Ishikawa (cell line): ENCODE data around the gene PID1.

Source experiments
- CREB1 ChIP-seq: IDR thresholded peaks from 2 replicates; pipeline ENCODE4 v1.6.1; 2012; ENCODE audit warnings: low read depth
- NFIC ChIP-seq: IDR thresholded peaks from 2 replicates; pipeline ENCODE4 v1.6.1; 2012
- RAD21 ChIP-seq: IDR thresholded peaks from 2 replicates; pipeline ENCODE4 v1.6.1; 2012; ENCODE audit warnings: low read depth
- TAF1 ChIP-seq: IDR thresholded peaks from 2 replicates; pipeline ENCODE4 v1.6.1; 2012; ENCODE audit warnings: low read depth, mild to moderate bottlenecking
- TF ChIP-seq, protein P1 (sequence below): IDR thresholded peaks from 2 replicates; pipeline ENCODE4 v1.6.1; 2012
- TF ChIP-seq, protein P2 (sequence below): IDR thresholded peaks from 2 replicates; pipeline ENCODE4 v1.6.1; 2012; ENCODE audit warnings: low read depth, mild to moderate bottlenecking

- TF ChIP-seq, protein P1, sequence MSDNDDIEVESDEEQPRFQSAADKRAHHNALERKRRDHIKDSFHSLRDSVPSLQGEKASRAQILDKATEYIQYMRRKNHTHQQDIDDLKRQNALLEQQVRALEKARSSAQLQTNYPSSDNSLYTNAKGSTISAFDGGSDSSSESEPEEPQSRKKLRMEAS: no peak
- TF ChIP-seq RAD21: no peak
- no peak for TF ChIP-seq TAF1
- TF ChIP-seq NFIC: no peak
- TF ChIP-seq CREB1: no peak
- TF ChIP-seq, protein P2, sequence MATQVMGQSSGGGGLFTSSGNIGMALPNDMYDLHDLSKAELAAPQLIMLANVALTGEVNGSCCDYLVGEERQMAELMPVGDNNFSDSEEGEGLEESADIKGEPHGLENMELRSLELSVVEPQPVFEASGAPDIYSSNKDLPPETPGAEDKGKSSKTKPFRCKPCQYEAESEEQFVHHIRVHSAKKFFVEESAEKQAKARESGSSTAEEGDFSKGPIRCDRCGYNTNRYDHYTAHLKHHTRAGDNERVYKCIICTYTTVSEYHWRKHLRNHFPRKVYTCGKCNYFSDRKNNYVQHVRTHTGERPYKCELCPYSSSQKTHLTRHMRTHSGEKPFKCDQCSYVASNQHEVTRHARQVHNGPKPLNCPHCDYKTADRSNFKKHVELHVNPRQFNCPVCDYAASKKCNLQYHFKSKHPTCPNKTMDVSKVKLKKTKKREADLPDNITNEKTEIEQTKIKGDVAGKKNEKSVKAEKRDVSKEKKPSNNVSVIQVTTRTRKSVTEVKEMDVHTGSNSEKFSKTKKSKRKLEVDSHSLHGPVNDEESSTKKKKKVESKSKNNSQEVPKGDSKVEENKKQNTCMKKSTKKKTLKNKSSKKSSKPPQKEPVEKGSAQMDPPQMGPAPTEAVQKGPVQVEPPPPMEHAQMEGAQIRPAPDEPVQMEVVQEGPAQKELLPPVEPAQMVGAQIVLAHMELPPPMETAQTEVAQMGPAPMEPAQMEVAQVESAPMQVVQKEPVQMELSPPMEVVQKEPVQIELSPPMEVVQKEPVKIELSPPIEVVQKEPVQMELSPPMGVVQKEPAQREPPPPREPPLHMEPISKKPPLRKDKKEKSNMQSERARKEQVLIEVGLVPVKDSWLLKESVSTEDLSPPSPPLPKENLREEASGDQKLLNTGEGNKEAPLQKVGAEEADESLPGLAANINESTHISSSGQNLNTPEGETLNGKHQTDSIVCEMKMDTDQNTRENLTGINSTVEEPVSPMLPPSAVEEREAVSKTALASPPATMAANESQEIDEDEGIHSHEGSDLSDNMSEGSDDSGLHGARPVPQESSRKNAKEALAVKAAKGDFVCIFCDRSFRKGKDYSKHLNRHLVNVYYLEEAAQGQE: no peak
Measured at GRCh38 chr2:229022652-229023051, 248.4 kb downstream of the PID1 start.
